Spinal cord (tissue), 10 donors: Measurements from ENCODE around the gene HOXD8. TPM values are rescaled to one million over a fixed set of nuclear protein-coding genes. Genes with fewer than 3 reads are reported as not detected.

Experiments
- DNase-seq, 6 donors: peaks; one replicate each; pipeline versions ENCODE4 v3.0.0 to v3.0.0-alpha.2; 2013 to 2015; ENCODE audit warnings: low spot score in 6 of 6, low read depth in 4 of 6
- H3K27ac ChIP-seq: one replicate; pipeline ENCODE4 v1.5.1; 2013; ENCODE audit warnings: low read depth, low read length, control low read depth
- H3K27me3 ChIP-seq: one replicate; pipeline ENCODE4 v1.6.1; 2013; ENCODE audit warnings: low read length; ENCODE audit not compliant: control insufficient read depth, insufficient read depth
- H3K36me3 ChIP-seq: one replicate; pipeline ENCODE4 v1.6.1; 2013; ENCODE audit warnings: low read length; ENCODE audit not compliant: control insufficient read depth, insufficient read depth
- H3K4me1 ChIP-seq: one replicate; pipeline ENCODE4 v1.6.1; 2013; ENCODE audit warnings: low read length; ENCODE audit not compliant: control insufficient read depth, insufficient read depth
- H3K4me3 ChIP-seq: one replicate; pipeline ENCODE4 v1.5.1; 2013; ENCODE audit warnings: low read depth, low read length, control low read depth
- H3K9me3 ChIP-seq: one replicate; pipeline ENCODE4 v1.6.1; 2013; ENCODE audit warnings: low read length; ENCODE audit not compliant: control insufficient read depth, insufficient read depth
- WGBS: methylation state at CpG from one replicate; pipeline ENCODE4 v1.1.5; 2013; ENCODE audit warnings: missing lambda C conversion rate; ENCODE audit not compliant: insufficient coverage; 5-methylcytosine and 5-hydroxymethylcytosine counted together
- polyA plus RNA-seq, 2 donors: library from polyadenylated mRNA; unstranded; fragments of 120-200 nt; gene quantifications; one replicate each; pipeline ENCODE4 v1.2.1, GENCODE V29; 2013; ENCODE audit not compliant: insufficient read length in 2 of 2
- total RNA-seq, 2 donors: library from RNA; depleted of rRNA in 1 of 2; stranded (reverse); fragments of 120-200 nt in 1 of 2; fragments of >200 nt in 1 of 2; gene quantifications; one replicate each; pipeline versions ENCODE4 v1.2.3 to v1.2.4, GENCODE V29; 2013 to 2014
- donor health status: healthy.

Gene HOXD8
- total and polyA plus RNA-seq, 4 donors = 10.5 to 42.7 (median 21.4) TPM

- DNase-seq = peak in 1 of 6 donors; percentile 62
- H3K4me1 ChIP-seq = peaks cover 39% of the 10 kb centered on the region
- H3K27ac ChIP-seq = peak within 1 kb of the TSS; percentile 80
- H3K9me3 ChIP-seq = no peaks in the 10 kb centered on the region
- 3% methylated on average over 64 of the region's 66 CpGs for WGBS
- H3K36me3 ChIP-seq = no peaks in the 10 kb centered on the region
- H3K4me3 ChIP-seq = peak within 1 kb of the TSS; percentile 35
- peaks cover 99% of the 10 kb centered on the region for H3K27me3 ChIP-seq
Observed at GRCh38 chr2:176115883-176116813, 13.4 kb upstream of the HOXD8 start, which contains the start of gene HOXD10. Gene HOXD10 (plus strand): TSS chr2:176116778. CDS start chr2:176116834, 56 bp downstream.

- 17% methylated on average over 40 of the region's 40 CpGs for WGBS
Observed at GRCh38 chr2:176117162-176117822, 12.2 kb upstream of the HOXD8 start.

GRCh38 chr2:176117823-176118371 is 11.6 kb upstream of the HOXD8 start:
- DNase-seq = peak in 1 of 6 donors; percentile 14
- H3K36me3 ChIP-seq = no peaks in the 10 kb centered on the region
- WGBS = 6% methylated on average over 9 of the region's 11 CpGs
- peak overlapping the region; percentile 35 for H3K4me3 ChIP-seq
- peak overlapping the region; percentile 57 for H3K27ac ChIP-seq
- H3K4me1 ChIP-seq = peaks cover 36% of the 10 kb centered on the region
- peaks cover 97% of the 10 kb centered on the region for H3K27me3 ChIP-seq
- no peaks in the 10 kb centered on the region for H3K9me3 ChIP-seq

More at GRCh38 chr2:176117162-176117822, 12.2 kb upstream of the HOXD8 start:
- no peaks in the 10 kb centered on the region for H3K9me3 ChIP-seq
- peaks cover 99% of the 10 kb centered on the region for H3K27me3 ChIP-seq
- DNase-seq = no peak
- H3K4me3 ChIP-seq = peak overlapping the region; percentile 35
- H3K4me1 ChIP-seq = peaks cover 39% of the 10 kb centered on the region
- peak overlapping the region; percentile 57 for H3K27ac ChIP-seq
- H3K36me3 ChIP-seq = no peaks in the 10 kb centered on the region

- peak overlapping the region; percentile 6 for H3K4me3 ChIP-seq
- peaks cover 42% of the 10 kb centered on the region for H3K4me1 ChIP-seq
- WGBS = 8% methylated on average over 16 of the region's 24 CpGs
- H3K9me3 ChIP-seq = no peaks in the 10 kb centered on the region
- H3K27me3 ChIP-seq = peaks cover 95% of the 10 kb centered on the region
- H3K27ac ChIP-seq = peak overlapping the region; percentile 59
- no peaks in the 10 kb centered on the region for H3K36me3 ChIP-seq
- peak in 1 of 6 donors; percentile 75 for DNase-seq
Observed at GRCh38 chr2:176118601-176119339, 10.7 kb upstream of the HOXD8 start.

GRCh38 chr2:176120364-176121189 is 8.9 kb upstream of the HOXD8 start:
- H3K27ac ChIP-seq = peak overlapping the region; percentile 29
- peaks cover 7% of the 10 kb centered on the region for H3K36me3 ChIP-seq
- no peak overlapping the region for H3K4me3 ChIP-seq
- peaks cover 58% of the 10 kb centered on the region for H3K4me1 ChIP-seq
- DNase-seq = peak in 1 of 6 donors; percentile 48
- WGBS = 26% methylated on average over 9 of the region's 13 CpGs
- peaks cover 95% of the 10 kb centered on the region for H3K27me3 ChIP-seq
- no peaks in the 10 kb centered on the region for H3K9me3 ChIP-seq

- Histone ChIP-seq H3K27me3 (peaks cover 92% of the 10 kb centered on the region), H3K27ac (peak overlapping the region; percentile 29)
- 6% methylated on average over 44 of the region's 53 CpGs for WGBS
Observed at GRCh38 chr2:176121190-176122051, 8.1 kb upstream of the HOXD8 start.

GRCh38 chr2:176122052-176122682 is 7.3 kb upstream of the HOXD8 start:
- H3K27me3 ChIP-seq = peaks cover 84% of the 10 kb centered on the region
- H3K9me3 ChIP-seq = no peaks in the 10 kb centered on the region
- peaks cover 7% of the 10 kb centered on the region for H3K36me3 ChIP-seq
- peak overlapping the region; percentile 51 for H3K4me3 ChIP-seq
- peaks cover 48% of the 10 kb centered on the region for H3K4me1 ChIP-seq
- WGBS = 2% methylated on average over 43 of the region's 47 CpGs
- H3K27ac ChIP-seq = peak overlapping the region; percentile 42
- peak in 2 of 6 donors; percentile 87 to 91 for DNase-seq

More at GRCh38 chr2:176121190-176122051, 8.1 kb upstream of the HOXD8 start:
- H3K4me1 ChIP-seq = peaks cover 51% of the 10 kb centered on the region
- no peaks in the 10 kb centered on the region for H3K9me3 ChIP-seq
- H3K36me3 ChIP-seq = peaks cover 7% of the 10 kb centered on the region
- peak in 1 of 6 donors; percentile 64 for DNase-seq
- peak overlapping the region; percentile 6 for H3K4me3 ChIP-seq
